GM13977 (cell line): Measurements from ENCODE around the gene PRIM2.
"Not testable (repeated sequence)": the region's sequence is repeated elsewhere in the genome, so short reads cannot be mapped to it uniquely, and the experiment has no call there.

Experiments used
- DNase-seq: peaks from one replicate; pipeline ENCODE4 v3.0.0; 2012; ENCODE audit warnings: low spot score
- in situ Hi-C: fragments of 300-500 bp; cut with MboI; formaldehyde crosslinking; loops from one replicate; pipeline ENCODE4 v1.12.0; 2022; ENCODE audit warnings: low sequenced_read_pairs, low pct_unique_long_range_greater_than_20kb, mixed read lengths, inconsistent platforms; ENCODE audit not compliant: unreplicated experiment
- TF ChIP-seq, protein P1 (sequence below): IDR thresholded peaks from 2 replicates; pipeline ENCODE4 v1.5.1; 2012; ENCODE audit warnings: mild to moderate bottlenecking, control low read depth; ENCODE audit not compliant: insufficient read depth; ENCODE audit errors: extremely low read depth, missing control alignments

The PRIM2 gene

DNA sequence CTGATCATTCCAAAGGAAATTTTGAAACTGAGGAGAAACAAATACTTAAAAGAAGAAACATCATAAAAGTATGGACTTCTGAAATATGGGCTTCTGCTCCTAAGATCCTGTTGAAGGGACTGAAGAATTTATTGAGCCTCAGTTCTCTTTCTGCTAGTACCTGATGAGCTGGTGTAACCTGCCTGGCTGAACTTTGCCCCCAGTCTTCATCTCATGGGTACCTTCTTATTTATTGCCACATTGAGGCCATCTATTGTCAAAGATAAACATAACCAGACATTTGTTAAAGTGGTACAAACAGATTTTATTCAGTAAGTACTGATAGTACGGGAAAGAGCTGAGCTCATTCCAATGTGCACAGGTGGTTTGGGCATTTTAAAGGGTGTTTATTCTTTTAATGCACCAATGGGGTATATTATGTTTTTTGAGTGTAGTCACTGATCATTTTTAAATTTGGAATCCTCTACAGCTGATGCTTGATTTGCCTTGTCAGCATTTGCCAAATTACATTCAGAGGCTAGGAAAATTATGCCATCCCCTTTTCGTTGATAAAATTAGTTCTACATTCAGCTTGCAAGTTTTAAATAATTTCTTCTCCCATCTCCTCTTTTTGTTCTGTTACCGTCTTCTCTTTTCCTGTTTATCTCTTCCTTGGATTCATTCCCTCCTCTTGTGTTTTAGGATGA lies 118.2 kb downstream of the PRIM2 start:
- DNase-seq: no peak
- TF ChIP-seq, protein P1, sequence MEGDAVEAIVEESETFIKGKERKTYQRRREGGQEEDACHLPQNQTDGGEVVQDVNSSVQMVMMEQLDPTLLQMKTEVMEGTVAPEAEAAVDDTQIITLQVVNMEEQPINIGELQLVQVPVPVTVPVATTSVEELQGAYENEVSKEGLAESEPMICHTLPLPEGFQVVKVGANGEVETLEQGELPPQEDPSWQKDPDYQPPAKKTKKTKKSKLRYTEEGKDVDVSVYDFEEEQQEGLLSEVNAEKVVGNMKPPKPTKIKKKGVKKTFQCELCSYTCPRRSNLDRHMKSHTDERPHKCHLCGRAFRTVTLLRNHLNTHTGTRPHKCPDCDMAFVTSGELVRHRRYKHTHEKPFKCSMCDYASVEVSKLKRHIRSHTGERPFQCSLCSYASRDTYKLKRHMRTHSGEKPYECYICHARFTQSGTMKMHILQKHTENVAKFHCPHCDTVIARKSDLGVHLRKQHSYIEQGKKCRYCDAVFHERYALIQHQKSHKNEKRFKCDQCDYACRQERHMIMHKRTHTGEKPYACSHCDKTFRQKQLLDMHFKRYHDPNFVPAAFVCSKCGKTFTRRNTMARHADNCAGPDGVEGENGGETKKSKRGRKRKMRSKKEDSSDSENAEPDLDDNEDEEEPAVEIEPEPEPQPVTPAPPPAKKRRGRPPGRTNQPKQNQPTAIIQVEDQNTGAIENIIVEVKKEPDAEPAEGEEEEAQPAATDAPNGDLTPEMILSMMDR: no peak
- in situ Hi-C loops: no loop called here

DNA sequence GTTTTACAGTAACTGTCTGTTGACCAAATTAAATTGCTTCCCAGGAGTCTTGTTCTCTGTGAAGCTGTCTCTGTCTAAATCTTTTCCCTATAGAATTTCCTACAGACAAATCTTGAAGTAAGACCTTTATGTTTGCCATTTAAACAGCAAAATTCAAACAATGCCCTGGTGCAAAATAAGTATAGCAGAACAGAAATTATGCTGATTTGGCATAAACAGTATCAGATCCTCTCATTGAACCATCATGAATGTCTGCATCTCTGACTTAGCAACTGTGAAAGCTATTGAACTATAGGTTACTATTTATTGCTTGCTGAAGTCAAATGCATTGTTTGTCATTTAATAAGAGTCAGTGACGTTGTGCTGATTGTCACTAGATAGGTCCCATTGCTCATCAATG lies 123.3 kb downstream of the PRIM2 start:
- DNase-seq, in situ Hi-C loops: not testable (repeated sequence)

DNA sequence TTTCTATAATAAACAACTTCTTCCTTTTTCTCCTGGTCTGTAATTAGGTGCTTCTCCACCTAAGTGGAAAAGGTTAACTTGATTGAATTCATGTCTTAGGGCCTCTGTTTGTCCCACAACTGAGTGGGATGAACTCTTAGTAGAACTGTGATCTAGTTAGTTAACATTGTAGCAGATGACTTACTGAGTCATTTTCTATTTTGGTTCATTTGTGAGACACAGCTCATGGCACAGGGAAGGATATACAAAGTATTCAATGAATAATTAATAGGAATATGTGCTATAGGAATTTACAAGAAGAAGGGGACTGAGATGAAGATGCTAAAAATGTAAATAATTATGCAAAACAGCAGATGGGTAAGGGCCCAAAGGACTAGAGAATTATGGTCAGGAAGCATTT lies 124.7 kb downstream of the PRIM2 start:
- DNase-seq, in situ Hi-C loops: not testable (repeated sequence)

DNA sequence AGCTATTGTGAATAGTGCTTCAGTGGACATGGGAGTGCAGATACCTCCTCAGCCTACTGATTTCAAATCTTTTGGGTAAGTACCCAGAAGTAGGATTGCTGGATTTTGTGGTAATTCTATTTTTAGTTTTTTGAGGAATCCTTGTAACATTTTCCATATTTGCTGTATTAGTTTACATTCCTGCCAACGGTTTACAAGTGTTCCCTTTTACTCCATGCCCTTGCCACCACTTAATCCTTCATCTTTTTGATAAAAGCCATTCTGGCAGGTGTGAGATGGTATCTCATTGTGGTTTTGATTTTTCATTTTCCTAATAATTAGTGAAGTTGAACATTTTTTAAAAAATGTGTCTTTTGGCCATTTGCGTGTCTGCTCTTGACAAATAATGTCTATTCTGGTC lies 125.8 kb downstream of the PRIM2 start:
- DNase-seq, in situ Hi-C loops: not testable (repeated sequence)

DNA sequence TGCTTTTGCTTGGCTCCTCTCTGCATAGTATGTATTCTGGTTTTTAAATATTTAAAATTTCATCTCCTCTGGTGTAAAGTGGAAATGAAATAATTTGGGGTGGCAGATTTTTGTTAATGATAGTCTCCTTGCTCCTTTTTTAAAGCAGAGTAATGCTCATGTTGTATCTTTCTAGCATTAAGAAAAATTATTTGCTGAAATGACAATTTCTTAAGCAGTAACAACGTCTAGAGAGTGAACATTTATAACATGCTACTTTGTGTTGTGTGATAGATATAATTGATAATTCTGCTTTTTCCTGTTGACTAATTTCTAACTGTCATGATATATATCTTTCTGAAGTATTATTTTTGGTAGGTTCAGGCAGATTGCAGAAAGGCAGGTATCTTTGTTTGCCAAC lies 127.4 kb downstream of the PRIM2 start:
- not testable (repeated sequence) for DNase-seq

DNA sequence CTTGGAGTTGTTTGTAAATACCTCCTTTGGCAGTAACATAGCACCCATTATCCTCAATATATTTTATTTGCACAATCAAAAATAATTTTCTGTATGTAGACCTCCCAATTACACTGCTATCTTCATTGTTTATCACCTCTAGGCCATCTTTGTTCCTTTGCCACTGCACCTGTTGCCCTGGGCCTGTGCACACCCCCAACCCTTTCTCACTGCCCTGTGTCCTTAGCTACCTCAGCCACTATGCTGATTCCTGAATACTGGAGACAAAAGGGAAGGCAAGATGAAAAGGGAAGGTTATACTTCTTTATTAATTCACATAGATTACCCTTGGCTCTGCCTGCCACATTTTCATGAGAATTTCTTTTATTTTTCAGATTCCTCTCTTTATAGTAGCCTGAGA lies 127.9 kb downstream of the PRIM2 start:
- in situ Hi-C loops, DNase-seq: not testable (repeated sequence)

More for the DNA sequence above, 127.4 kb downstream of the PRIM2 start:
- in situ Hi-C loops: not testable (repeated sequence)

DNA sequence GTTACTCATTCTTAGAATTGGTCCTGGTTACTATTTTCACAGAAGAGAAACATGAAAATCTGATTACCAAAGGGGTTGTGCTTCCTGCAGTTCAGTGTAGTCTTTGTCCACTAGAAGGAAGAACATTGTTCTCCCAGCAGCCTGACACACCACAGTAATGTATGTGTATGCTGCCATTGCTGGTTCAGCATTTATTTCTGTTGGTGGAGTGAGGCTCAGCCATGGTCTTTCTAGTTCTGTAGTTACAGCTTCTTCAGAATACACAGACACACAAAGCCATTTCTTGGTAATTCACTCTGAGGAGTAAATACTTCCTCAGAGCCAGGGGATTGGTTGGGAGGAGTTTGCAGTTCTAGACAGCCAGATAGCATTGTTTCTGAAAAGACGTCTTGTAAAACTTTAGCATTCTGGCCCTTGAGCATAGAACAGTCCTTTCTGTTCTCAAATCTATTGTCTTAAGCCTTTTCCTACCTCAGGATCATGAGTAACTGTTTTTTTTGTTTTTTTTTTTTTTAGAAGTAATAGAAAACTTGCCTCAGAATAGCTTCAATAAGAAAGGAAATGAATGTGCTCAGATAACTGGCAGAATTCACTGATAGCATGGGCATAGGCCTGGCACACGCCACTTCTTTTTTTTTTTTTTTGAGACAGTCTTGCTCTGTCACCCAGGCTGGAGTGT lies 128.5 kb downstream of the PRIM2 start:
- DNase-seq, in situ Hi-C loops: not testable (repeated sequence)

DNA sequence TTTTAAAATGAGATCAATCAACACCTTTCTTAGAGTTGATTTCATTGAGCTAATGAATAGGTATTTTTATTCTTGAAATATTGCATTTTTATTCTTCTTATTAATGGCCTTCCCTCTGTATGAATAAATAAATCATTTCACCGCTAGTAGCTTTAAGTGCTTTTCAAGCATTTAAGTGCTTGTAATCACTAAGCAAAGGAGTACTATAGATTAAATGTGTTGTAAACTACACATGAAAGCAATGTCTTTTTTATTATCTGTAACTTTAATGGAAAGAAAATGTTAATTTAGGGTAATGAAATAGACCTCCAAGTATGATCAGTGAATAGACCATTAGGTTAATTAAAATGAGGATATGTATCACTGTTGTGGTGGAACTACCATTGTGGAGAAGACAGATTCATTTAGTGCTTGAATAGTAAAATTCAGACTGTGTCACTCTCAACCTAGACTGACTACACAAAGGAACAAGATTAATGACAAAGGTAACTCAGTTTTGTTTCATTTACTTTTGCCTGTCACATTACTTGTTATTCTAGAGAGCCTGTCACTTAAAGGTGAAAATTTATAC lies 132.2 kb downstream of the PRIM2 start:
- in situ Hi-C loops, DNase-seq: not testable (repeated sequence)

DNA sequence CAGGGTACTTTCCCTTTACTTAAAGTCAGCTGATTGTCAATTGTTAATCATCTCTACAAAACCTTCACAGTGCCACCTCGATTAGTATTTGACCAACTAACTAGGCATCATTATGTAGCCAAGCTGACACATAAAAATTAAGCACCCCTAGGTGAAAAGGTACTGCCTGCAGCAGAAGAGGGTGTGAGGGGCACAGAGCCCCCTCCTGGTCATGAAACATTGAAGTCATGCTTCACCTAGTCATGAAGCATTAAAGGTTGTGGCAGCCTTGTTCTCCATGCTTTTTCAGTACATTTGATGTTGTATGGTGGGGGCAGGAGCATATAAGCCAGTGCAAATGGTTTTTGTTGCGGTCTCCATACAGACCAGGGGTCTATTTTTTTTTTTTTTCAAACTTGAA lies 142.4 kb downstream of the PRIM2 start:
- in situ Hi-C loops, DNase-seq: not testable (repeated sequence)

DNA sequence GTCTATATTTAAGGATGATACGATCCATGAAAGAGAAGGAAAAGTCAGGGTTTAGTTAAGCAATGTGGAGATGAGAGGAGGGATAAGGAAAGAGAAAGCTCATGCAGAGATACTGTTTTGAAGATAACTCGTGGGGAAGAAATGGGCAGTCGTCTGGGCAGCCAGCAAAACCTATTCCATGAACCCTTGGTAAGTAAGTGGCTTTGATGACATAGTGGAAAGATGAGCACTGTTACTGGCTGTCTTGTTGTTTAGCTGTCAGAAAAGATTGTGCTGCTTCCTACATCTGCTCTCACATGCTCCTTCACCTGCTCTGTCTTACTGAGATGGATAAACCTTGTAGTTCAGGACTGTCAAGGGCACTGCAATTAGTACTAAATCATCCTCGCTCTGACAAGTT lies 143.6 kb downstream of the PRIM2 start:
- DNase-seq, in situ Hi-C loops: not testable (repeated sequence)

DNA sequence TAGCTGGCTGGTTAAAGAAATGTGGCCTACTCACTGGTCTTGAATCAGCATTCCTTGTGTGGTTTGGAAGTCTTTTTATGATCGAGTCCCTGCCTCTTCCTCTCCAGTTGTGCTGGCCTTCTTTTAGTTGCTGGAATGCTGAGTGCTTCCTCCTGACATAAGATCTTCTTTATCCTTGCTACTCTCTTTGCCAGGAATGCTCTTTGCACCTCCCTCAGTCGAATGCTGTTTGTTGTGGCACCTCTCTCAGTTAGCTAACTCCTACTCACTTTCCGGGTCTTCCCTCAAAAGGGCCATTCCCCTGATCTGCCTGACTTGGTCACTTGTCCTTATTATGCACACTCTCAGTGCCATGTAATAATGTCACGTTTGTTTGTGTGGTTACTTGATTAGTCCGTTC lies 146.4 kb downstream of the PRIM2 start:
- in situ Hi-C loops, DNase-seq: not testable (repeated sequence)

DNA sequence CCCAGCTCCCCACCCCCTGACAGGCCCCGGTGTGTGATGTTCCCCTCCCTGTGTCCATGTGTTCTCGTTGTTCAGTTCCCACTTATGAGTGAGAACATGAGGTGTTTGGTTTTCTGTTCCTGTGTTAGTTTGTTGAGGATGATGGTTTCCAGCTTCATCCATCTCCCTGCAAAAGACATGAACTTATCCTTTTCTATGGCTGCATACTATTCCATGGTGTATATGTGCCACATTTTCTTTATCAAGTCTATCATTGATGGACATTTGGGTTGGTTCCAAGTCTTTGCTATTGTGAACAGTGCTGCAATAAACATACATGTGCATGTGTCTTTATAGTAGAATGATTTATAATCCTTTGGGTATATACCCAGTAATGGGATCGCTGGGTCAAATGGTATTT lies 148.5 kb downstream of the PRIM2 start:
- in situ Hi-C loops, DNase-seq: not testable (repeated sequence)

DNA sequence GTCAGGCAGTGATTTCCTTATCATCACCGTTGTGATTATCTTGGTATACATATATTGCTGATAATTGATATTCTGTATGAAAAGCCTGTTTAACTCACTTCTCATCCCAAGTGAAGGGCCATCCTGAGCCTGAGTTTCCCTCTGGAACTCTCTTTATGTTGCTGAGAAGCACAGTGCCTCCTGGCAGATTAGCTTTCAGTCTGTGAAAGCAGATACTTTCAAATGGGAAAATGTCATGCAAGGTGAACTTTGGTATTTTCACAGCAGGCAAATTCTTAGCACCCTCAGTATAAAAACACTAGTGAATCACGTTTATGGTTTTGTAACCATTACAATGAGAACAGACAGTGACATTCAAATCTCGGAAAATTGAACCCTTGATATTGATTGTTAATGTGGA lies 151.6 kb downstream of the PRIM2 start:
- TF ChIP-seq, protein P1: no peak
- no peak for DNase-seq
- in situ Hi-C loops: no loop called here

DNA sequence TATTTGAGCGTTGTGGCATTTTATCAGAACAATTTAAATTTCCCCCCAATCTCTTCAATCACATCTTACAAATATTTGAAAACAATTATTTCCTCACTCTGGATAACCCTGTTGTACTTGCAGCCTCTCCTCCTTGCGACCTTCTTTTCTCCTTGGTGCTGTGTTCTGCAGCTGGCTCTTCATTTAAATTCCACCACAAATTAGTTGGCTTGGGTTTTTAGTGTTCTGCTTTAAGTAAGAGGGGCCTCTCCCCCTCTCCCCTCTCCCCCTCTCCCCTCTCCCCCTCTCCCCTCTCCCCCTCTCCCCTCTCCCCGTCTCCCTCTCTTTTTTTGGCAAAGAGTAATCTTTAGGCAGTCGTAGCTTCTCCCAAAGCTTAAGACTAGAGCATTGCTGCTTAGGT lies 152.7 kb downstream of the PRIM2 start:
- in situ Hi-C loops, DNase-seq: not testable (repeated sequence)

DNA sequence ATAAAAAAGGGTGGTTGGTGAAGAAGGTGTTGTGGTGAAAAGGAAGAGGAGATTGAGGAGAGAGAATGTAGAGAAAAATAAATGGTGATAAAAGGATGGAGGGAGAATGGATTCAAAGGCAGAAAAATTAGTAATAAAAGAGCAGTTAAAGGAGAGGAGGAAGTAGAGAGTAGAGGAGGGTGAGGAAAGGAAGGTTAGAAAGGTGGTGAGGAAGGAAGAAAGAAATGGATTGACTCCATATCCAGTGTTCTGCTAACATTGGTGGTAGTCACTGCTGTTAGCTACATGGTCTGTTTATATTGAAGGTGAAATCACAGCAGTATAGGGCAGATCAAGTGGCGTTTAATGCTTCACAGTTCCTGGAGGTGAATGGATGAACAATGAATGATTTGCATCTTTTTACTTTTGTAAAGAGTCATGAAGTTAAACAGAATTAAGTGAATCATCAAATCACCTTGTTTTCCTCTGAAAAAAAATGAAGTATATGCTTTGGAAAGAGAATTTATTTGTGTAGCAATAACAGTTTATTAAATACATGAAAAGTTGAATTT lies 154.0 kb downstream of the PRIM2 start:
- in situ Hi-C loops, DNase-seq: not testable (repeated sequence)

DNA sequence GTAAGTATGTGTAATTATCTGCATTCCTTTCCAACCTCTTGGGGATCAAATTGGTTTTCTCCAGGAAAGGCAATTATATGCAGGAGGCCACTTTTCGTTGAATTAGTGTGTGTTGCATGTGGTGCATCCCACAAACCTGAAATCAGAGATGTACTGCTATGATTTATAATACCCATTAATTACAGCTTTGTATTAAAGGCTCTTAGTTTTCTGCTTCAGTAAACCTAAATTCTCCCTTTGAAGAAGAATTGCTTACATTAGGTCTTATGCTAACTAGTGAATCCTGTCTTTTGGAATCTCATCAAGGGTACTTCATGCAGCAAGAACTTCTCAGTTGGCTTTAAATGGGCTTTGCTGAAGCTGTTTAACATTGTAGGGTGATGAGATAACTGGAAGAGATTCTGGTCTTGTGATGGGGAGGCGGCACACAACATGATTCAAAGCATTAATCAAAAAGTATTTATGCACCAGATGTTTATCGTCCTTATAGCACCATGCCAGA lies 155.5 kb downstream of the PRIM2 start:
- in situ Hi-C loops, DNase-seq: not testable (repeated sequence)
